HFFc6 (cell line): ENCODE measurements around the gene MSANTD1. TPM values are rescaled to one million over a fixed set of nuclear protein-coding genes. Genes with fewer than 3 reads are reported as not detected.
"Not testable (repeated sequence)": the region's sequence is repeated elsewhere in the genome, so short reads cannot be mapped to it uniquely, and the experiment has no call there.

Experiments
- DNase-seq: peaks from one replicate; pipeline ENCODE4 v3.0.0-alpha.2; 2018
- H3K27ac Mint-ChIP-seq: 2 replicates; pipeline ENCODE4 v1.8.0; 2020; ENCODE audit warnings: mild to moderate bottlenecking, mixed read lengths
- H3K27me3 Mint-ChIP-seq: 2 replicates; pipeline ENCODE4 v1.8.0; 2021; ENCODE audit warnings: mild to moderate bottlenecking, moderate library complexity, mixed read lengths; ENCODE audit not compliant: insufficient read depth
- H3K36me3 Mint-ChIP-seq: 2 replicates; pipeline ENCODE4 v1.8.0; 2021; ENCODE audit warnings: low read depth, mixed read lengths
- H3K4me1 Mint-ChIP-seq: 2 replicates; pipeline ENCODE4 v1.8.0; 2020; ENCODE audit warnings: low read depth, mixed read lengths
- H3K4me3 Mint-ChIP-seq: 2 replicates; pipeline ENCODE4 v1.8.0; 2020; ENCODE audit warnings: mild to moderate bottlenecking, moderate library complexity, mixed read lengths
- H3K9me3 Mint-ChIP-seq: 2 replicates; pipeline ENCODE4 v1.8.0; 2020; ENCODE audit warnings: mild to moderate bottlenecking, mixed read lengths
- total RNA-seq, 6 experiments: library from RNA; stranded (reverse); fragmentation: NEBNext Ultra II Directional; extraction: Animal tissue kit (Norgen Biotek cat#: 25700); gene quantifications; 2 replicates in 1 of 6; 3 replicates in 5 of 6; pipeline ENCODE4 v1.2.3, GENCODE V29; 2021
- TF ChIP-seq, protein P1 (sequence below): fragments of 200-600 bp; sonication (generic); IDR thresholded peaks from 2 replicates; pipeline ENCODE4 v1.5.0; 2021; ENCODE audit warnings: antibody characterized with exemption, mild to moderate bottlenecking

Gene MSANTD1
- total RNA-seq, 6 experiments from 2014 or later: 0.09 to 0.35 (median 0.12) TPM

DNA sequence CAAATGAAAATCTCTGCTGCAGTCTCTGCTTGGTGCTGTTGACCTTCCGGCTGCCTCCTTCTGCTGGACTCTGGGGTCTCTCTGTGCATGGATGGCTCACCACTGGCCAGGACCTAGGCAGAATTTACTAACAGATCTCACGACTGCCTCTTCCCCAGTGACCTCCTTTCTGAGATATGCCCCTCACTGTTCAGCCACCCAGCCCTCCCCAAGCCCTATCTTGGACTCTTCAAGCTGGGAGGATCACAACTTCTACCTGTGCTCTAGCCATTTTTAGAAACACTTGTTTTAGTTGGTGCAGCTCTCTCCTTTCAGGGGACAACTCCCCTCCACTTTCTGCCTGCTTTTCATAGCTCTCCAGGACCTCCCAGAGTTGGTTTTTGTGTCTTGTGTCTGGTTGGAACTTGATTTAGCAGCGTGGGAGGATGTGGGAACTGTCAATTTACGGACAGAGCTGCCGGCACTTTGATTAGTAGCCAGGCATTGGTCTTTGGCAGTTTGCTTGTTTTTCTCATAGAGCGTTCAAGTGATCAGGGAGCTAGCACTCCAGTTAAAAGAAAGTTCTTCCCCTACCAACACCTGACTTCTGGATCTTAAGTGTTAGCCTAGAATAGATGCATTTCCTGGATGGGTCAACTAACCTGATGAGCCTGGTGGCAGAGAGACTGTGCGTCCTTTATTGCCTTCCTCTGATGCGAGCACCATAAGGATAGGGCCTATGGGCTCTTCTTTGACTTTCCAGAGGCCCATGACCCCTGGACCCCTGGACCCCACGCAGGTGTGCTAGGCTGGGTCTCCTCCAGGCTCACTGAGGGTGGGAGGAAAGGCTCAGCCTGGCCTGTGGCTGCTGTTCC, 50.4 kb downstream of the MSANTD1 start:
- Mint-ChIP-seq H3K4me3 (no peak overlapping the region), H3K4me1 (peaks cover 6% of the 10 kb centered on the region), H3K27ac (no peak overlapping the region), H3K36me3 (peaks cover 20% of the 10 kb centered on the region), H3K9me3 (peaks cover 5% of the 10 kb centered on the region), H3K27me3 (no peaks in the 10 kb centered on the region)
- TF ChIP-seq, protein P1, sequence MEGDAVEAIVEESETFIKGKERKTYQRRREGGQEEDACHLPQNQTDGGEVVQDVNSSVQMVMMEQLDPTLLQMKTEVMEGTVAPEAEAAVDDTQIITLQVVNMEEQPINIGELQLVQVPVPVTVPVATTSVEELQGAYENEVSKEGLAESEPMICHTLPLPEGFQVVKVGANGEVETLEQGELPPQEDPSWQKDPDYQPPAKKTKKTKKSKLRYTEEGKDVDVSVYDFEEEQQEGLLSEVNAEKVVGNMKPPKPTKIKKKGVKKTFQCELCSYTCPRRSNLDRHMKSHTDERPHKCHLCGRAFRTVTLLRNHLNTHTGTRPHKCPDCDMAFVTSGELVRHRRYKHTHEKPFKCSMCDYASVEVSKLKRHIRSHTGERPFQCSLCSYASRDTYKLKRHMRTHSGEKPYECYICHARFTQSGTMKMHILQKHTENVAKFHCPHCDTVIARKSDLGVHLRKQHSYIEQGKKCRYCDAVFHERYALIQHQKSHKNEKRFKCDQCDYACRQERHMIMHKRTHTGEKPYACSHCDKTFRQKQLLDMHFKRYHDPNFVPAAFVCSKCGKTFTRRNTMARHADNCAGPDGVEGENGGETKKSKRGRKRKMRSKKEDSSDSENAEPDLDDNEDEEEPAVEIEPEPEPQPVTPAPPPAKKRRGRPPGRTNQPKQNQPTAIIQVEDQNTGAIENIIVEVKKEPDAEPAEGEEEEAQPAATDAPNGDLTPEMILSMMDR: no peak
- no peak for DNase-seq

DNA sequence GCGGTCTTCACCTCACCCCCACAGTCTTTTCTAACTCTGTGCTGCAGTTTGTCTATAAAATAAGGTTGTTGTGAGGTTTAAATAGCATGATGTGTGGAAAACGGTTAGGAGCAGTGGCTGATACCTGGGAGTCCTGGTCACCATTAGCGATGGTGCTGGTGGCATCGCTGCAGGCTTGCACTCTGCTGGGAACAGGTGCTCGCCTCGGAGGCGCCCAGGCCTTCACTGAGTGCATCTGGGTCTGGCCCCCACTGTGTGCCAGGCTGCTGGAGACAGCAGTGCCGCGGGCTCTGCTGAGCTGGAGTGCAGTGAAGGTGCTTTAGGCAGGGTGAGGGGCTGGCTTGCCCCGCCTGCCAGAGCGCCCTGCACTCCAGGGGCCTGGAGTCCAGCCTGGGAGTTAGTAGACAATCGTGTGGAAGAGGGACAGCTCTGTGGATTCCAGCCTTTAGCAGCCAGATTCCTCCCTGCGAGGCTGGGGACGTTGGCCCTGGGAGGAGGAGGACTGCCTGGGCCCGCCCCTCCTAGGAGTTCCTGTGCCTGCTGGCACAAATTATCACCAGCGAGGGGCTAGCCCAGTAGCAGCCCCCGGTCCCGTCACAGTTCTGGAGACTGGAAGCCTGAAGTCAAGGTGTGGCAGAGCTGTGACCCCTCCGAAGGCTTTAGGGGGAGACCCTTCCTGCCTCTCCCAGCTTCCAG, 51.2 kb downstream of the MSANTD1 start:
- Mint-ChIP-seq H3K4me3 (no peak overlapping the region), H3K36me3 (peaks cover 20% of the 10 kb centered on the region), H3K27me3 (no peaks in the 10 kb centered on the region), H3K4me1 (peaks cover 9% of the 10 kb centered on the region), H3K9me3 (peaks cover 5% of the 10 kb centered on the region), H3K27ac (no peak overlapping the region)
- TF ChIP-seq, protein P1: no peak
- no peak for DNase-seq

DNA sequence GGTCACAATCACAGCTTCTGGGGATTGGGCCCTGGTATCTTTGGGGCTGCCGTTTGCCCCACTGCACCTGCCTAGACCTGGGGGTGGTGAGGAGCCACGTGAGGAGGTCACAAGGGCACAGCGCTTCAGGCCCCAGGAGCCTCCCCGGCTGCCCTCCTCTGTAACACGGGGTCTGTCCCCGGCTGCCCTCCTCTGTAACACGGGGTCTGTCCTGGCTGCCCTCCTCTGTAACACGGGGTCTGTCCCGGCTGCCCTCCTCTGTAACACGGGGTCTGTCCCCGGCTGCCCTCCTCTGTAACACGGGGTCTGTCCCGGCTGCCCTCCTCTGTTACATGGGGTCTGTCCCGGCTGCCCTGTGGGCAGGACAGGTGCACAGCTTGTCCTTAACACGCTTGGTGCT, 51.9 kb downstream of the MSANTD1 start:
- Mint-ChIP-seq H3K4me1 (peaks cover 17% of the 10 kb centered on the region), H3K36me3 (peaks cover 20% of the 10 kb centered on the region)
- not testable (repeated sequence) for DNase-seq, H3K9me3 Mint-ChIP-seq, H3K27ac Mint-ChIP-seq, H3K27me3 Mint-ChIP-seq, H3K4me3 Mint-ChIP-seq

DNA sequence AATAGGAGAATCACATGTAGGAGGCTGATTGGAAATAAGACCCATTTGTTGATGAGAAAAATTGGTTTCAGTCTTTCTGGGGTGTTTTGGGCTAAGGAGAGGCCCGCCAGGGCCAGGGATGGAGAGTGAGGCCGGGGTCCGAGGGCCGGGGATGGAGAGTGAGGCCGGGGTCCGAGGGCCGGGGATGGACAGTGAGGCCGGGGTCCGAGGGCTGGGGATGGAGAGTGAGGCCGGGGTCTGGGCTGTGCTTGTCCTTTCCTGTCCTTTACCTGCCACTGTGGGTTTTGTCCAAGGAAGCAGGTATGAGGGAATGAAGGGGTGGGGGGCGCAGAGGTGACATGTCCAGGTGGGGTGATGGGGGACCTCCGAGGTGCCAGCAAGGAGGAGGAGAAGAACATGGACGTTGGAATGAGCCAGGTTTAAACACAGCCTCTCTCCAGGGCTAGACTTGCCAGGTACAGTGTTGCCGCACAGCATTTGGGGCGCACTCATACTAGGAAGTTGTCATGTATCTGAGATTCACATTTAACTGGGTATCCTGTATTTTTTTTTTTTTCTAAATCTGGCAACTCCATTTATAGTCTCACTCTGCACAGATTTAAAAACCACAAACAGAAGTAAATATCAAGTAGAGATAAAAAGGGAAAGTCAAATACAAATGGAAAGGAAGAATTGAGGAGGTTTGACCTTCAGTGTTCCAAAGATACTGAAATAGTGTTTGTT, 52.7 kb downstream of the MSANTD1 start:
- Mint-ChIP-seq H3K4me3 (no peak overlapping the region), H3K36me3 (peaks cover 20% of the 10 kb centered on the region), H3K4me1 (peaks cover 21% of the 10 kb centered on the region), H3K27me3 (no peaks in the 10 kb centered on the region), H3K9me3 (peaks cover 5% of the 10 kb centered on the region), H3K27ac (no peak overlapping the region)
- DNase-seq: no peak
- TF ChIP-seq, protein P1: no peak

DNA sequence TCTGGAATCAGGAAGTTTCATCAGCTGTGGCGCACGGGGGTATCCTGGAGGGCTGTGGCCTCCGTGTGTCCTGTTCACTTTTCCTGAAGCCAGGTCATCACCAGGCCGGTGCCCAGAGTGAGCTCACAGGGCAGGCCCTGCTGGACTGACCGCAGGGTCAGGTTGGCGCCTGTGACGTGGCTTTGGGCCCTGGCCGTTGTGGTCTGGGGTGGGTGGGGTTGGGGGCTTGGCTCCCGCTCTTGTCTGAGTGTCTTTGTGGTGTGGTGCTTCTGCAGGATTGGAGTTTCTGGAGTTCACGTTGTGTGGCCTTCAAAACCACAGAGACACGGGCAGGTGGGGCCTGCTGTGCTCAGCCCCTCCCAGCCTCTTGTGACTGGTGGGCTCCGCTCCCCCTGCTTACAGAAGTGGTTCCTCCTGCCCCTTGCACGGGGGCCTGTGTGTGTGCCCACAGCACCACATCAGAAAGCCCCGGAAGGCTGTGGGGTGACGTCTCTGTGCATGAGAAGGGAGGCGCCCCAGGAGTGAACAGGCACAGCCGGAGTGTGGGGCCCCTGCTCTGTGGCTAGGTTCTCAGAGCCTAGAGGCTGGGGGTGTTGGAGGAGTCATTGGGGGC, 53.3 kb downstream of the MSANTD1 start:
- peaks cover 5% of the 10 kb centered on the region for H3K9me3 Mint-ChIP-seq
- TF ChIP-seq, protein P1: no peak
- no peaks in the 10 kb centered on the region for H3K27me3 Mint-ChIP-seq
- no peak for DNase-seq
- no peak overlapping the region for H3K27ac Mint-ChIP-seq
- peaks cover 16% of the 10 kb centered on the region for H3K36me3 Mint-ChIP-seq
- peaks cover 21% of the 10 kb centered on the region for H3K4me1 Mint-ChIP-seq
- no peak overlapping the region for H3K4me3 Mint-ChIP-seq
